ENCODE results near the gene SOX18. TPM values are rescaled to one million over a fixed set of nuclear protein-coding genes. Genes with fewer than 3 reads are reported as not detected.
A peak's percentile ranks its signal among the peaks of the same experiment; 100 is the strongest.
"Not testable (repeated sequence)": the region's sequence is repeated elsewhere in the genome, so short reads cannot be mapped to it uniquely, and the experiment has no call there.

Gene SOX18
- total RNA-seq = 0.54 TPM

DNA sequence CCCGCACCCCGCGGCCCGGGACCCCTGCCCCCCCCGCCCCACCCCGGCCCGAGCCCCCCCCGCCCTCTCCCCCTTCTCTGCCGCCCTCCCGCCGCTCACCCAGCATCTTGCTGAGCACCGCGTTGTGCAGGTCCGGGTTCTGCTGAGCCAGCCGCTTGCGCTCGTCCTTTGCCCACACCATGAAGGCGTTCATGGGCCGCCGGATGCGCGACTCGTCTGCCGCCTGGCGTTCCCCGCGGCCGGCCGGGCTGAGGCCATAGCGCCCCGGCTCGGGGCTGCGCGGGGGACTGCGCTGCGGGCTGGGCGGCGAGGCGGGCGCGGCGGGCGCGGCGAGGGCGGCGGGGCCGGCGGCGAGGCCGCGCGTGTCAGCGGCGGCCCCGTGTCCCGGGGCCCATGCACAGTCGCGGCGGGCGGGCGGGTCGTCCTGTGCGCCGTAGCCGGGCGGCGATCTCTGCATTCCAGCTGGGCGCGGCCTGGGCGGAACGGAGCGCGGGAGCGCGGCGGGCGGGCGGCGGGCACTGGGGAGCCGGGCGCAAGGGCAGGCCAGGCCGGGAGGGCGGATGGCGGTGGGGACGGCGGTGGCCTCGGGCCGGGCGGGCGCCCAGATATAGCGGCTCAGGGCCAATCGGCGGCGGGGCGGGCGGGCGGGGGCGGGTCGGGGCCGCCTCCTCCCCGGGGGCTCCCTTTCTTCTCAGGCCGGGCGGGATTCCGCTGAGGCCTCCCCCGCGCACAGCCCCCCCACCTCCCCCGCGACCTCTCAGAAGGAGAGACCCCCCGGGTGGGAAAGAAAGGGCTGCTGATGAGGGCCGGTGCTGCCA, at the start of gene SOX18:
Gene SOX18, minus strand, starts transcription at position 580 of the 818 bp plus-strand sequence. Its CDS starts 123 bp downstream, at position 457.
- DNase-seq (ENCODE audit: low read depth in 2 of 3, low spot score in 2 of 3) = no peak

DNA sequence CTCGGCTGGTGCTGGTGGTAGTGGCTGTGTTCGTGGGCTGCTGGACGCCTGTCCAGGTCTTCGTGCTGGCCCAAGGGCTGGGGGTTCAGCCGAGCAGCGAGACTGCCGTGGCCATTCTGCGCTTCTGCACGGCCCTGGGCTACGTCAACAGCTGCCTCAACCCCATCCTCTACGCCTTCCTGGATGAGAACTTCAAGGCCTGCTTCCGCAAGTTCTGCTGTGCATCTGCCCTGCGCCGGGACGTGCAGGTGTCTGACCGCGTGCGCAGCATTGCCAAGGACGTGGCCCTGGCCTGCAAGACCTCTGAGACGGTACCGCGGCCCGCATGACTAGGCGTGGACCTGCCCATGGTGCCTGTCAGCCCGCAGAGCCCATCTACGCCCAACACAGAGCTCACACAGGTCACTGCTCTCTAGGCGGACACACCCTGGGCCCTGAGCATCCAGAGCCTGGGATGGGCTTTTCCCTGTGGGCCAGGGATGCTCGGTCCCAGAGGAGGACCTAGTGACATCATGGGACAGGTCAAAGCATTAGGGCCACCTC, 49.1 kb upstream of the SOX18 start:
- no peak for DNase-seq (ENCODE audit: low read depth in 2 of 3, low spot score in 2 of 3)

DNA sequence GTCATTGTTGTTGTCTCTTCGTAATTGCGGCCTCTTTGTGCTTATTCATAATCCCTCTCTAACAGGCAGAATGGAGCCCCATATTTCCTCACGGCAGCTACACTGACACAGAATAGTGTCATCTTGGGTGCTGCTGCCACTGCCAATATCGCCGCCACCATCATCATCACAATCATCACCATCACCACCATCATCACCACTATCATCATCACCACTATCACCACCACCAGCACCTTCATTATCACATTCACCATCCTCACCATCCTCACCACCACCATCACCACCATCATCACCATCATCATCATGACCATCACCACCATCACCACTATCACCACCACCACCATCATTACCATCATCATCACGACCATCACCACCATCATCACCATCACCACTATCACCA, 47.1 kb upstream of the SOX18 start:
- no peak for DNase-seq (ENCODE audit: low read depth in 2 of 3, low spot score in 2 of 3)

DNA sequence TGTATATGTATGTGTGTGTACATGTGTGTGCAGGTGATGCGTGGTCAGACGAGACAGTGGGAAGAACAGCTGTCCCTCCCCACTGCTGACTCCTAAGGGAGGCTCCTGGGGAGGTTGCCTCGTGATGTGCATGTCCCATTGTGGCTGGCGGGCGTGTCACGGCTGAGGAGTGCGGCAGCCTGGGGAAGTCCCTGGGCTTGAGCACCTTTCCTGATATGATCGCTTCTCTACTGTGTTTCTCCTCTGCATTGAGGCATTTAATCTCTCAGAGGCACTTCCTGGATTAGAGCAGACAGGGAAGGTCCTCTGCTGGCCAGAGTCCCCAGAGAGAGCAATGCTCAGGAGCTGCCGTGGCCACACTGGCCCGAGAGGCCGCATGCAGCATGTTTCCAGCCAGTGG, 46.5 kb upstream of the SOX18 start:
- DNase-seq (ENCODE audit: low read depth in 2 of 3, low spot score in 2 of 3) = no peak

DNA sequence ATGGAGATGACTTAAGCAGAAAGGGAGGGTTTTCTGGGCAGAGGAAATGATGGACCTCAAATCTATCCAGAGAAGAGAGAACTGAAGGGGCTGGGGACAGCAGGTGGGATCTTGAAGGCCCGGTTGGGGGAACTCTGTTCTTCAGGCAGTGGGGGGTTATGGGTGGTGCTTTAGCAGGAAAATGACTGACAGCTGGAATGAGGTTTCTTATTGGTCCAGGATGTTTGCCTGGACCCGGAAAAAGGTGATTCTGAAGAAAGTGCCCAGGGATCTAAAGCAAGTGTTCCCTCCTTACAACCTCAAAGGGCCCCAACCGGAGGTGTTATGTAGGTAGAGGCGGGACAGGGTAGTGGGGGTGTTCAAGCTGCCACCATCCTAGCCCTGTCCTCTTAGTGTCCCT, 46.0 kb upstream of the SOX18 start:
- no peak for DNase-seq (ENCODE audit: low read depth in 2 of 3, low spot score in 2 of 3)

GRCh38 chr20:64093013-64093503, 43.6 kb upstream of the SOX18 start:
- DNase-seq (ENCODE audit: low read depth in 2 of 3, low spot score in 2 of 3) = no peak

DNA sequence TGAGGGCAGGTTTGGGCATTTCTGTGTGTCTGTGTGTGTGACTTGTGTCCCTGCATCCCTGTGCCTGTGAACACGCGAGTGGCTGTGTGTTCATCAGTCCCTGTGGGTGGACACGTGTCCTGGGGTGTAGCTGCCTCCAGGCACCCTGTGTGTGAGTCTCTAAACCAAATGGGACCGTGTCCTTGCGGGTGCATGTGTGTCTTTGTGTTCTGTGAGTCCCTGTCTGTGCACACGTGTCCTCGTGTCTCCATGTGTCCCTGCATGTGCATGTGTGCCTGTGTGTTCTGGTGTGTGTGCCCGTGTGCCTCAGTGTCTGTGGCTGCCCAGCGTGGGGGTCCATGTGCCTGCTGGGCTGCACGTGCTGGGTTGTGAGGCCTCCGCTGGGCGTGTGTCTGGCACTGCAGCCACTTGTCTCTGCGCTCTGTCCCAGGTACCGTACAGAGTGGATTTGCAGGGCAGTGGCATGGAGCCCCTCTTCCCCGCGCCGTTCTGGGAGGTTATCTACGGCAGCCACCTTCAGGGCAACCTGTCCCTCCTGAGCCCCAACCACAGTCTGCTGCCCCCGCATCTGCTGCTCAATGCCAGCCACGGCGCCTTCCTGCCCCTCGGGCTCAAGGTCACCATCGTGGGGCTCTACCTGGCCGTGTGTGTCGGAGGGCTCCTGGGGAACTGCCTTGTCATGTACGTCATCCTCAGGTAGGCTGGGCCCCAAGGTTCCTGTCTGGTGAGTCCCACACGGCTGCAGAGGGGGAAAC, 43.0 kb upstream of the SOX18 start:
- no peak for DNase-seq (ENCODE audit: low read depth in 2 of 3, low spot score in 2 of 3)

- no peak for DNase-seq (ENCODE audit: low read depth in 2 of 3, low spot score in 2 of 3)
Observed at GRCh38 chr20:64091770-64092169, 42.3 kb upstream of the SOX18 start.

- DNase-seq (ENCODE audit: low read depth in 2 of 3, low spot score in 2 of 3) = no peak
Observed at GRCh38 chr20:64091340-64091739, 41.9 kb upstream of the SOX18 start.

DNA sequence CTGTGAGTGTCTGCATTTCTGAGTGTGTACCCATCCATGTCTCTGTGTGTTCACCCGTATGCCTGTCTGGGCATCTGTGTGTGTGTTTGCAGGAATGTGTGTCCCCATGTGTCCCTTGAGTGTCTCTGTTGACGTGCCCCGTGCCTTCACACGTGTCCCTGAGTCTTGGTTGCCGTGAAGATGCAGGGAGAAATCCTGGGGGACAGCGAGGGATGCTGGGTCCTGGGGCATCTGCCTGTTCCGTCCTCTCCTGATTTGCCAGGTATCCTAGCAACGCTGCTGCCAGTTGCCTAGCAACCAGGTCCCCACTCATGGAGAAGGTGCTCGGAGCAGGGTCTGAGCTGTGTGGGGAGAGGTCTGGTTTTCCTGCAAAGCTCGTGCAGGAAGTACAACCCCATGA, 40.7 kb upstream of the SOX18 start:
- no peak for DNase-seq (ENCODE audit: low read depth in 2 of 3, low spot score in 2 of 3)

DNA sequence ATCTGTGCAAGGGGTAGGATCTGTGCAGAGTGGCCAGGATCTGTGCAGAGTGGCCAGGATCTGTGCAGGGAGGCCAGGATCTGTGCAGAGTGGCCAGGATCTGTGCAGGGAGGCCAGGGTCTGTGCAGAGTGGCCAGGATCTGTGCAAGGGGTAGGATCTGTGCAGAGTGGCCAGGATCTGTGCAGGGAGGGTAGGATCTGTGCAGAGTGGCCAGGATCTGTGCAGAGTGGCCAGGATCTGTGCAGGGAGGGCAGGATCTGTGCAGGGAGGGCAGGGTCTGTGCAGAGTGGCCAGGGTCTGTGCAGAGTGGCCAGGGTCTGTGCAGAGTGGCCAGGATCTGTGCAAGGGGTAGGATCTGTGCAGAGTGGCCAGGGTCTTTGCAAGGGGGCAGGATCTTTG, 39.1 kb upstream of the SOX18 start:
- not testable (repeated sequence) for DNase-seq (ENCODE audit: low read depth in 2 of 3, low spot score in 2 of 3)

DNA sequence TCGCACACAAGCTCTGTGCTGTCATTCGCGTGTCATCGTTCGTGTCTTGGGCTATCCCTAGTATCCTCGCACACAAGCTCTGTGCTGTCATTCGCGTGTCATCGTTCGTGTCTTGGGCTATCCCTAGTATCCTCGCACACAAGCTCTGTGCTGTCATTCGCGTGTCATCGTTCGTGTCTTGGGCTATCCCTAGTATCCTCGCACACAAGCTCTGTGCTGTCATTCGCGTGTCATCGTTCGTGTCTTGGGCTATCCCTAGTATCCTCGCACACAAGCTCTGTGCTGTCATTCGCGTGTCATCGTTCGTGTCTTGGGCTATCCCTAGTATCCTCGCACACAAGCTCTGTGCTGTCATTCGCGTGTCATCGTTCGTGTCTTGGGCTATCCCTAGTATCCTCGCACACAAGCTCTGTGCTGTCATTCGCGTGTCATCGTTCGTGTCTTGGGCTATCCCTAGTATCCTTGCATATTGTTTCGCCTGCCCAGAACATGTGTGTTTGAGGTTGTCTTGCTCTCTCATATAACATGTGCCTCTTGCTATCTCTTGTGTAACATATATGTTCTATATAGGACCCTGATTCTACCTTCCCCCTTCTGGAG, 37.9 kb upstream of the SOX18 start:
- DNase-seq (ENCODE audit: low read depth in 2 of 3, low spot score in 2 of 3) = not testable (repeated sequence)

DNA sequence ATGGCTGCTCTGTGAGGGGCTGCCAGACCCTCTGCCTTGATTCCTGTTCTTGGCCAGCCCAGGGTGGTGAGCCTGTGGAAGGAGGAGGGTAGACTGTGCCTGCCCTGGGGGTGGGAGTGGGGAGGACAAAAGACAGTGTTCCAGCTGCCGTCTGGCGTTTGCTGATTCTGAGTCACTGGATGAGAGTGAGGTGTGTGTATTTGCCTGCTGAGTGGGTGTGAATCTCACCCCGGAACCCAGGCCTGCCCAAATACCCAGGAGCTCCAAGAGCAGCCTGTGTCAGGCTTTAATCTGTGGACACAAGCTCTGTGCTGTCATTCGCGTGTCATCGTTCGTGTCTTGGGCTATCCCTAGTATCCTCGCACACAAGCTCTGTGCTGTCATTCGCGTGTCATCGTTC, 37.4 kb upstream of the SOX18 start:
- DNase-seq (ENCODE audit: low read depth in 2 of 3, low spot score in 2 of 3) = no peak

DNA sequence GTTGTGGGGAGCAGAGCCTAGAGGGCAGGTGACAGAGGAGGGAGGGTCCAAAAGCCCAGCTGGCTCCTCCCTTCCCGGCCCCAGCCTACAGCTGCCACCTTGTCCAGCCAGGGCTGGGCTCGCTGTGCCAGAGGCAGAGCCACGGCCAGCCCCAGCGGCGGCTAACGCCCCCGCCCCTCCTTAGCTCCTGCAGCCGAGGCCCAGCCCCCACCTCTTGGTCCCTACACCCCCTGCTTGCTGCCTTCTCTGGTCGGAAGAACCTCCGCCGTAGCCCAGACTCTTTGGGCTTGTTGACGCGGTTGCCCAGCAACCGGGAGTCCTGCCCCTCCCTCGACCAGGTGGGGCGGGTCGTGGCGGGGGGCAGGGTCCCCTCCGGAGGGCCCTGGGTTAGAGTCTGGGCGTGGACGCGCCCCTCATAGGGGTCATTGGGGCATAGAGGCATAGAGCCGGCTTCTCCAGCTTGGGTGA, 35.3 kb upstream of the SOX18 start:
- DNase-seq (ENCODE audit: low read depth in 2 of 3, low spot score in 2 of 3) = peak in 2 of 3 donors; percentile 38 to 54

GRCh38 chr20:64083804-64084684, 34.6 kb upstream of the SOX18 start, which contains the start of gene LKAAEAR1:
Gene LKAAEAR1 (minus strand): TSS chr20:64084398. CDS start chr20:64084219, 179 bp downstream.
- peak in 2 of 3 donors; percentile 31 to 35 for DNase-seq (ENCODE audit: low read depth in 2 of 3, low spot score in 2 of 3)

DNA sequence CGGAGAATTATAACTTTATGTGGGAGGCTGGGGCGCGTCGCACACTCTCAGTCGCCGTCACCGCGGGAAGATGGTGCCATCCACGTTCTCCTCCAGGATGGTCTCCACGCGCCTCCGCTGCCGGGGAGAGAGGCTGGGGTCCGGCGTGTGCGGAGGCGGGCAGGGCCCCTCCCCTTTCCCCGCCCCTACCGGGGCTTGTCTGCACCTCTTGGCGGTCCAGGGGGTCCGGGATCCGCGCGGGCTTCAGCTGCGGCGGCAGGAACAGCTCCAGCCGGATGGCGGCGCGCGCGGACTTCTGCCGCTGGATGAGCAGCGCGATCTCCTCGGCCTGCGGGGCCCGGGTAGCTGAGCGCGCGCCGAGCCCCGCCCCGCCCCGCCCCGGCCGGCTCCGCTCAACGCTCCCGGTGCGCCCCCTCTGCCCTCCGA, 34.0 kb upstream of the SOX18 start:
- peak in 2 of 3 donors; percentile 75 to 85 for DNase-seq (ENCODE audit: low read depth in 2 of 3, low spot score in 2 of 3)

DNA sequence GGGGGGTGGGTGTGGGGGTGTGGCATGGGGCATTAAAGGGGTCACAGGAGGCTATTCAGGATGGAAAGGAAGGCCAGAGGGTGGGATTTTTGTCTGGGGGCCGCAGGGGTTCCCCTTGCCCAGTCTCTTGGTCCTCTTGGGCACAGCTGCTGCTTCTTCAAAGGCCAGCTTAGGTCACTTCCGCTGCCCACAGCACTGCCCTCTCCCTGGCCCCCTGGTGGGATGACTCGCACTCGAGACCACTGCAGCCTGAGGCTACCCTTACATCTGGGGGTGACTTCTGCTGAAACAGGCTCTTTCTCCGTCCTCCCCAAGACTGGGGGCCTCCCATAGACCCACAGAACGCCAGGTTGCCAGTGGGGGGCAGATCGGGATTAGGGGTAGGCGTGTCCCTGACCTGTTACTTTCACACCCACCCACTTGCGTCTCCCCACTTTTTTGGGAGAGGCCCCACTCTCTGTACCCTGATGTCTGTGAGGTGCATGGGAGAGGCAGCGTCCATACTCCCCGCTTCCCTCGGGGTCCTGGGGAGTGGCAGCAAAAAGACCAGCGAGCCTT, 33.5 kb upstream of the SOX18 start:
- DNase-seq (ENCODE audit: low read depth in 2 of 3, low spot score in 2 of 3) = no peak

DNA sequence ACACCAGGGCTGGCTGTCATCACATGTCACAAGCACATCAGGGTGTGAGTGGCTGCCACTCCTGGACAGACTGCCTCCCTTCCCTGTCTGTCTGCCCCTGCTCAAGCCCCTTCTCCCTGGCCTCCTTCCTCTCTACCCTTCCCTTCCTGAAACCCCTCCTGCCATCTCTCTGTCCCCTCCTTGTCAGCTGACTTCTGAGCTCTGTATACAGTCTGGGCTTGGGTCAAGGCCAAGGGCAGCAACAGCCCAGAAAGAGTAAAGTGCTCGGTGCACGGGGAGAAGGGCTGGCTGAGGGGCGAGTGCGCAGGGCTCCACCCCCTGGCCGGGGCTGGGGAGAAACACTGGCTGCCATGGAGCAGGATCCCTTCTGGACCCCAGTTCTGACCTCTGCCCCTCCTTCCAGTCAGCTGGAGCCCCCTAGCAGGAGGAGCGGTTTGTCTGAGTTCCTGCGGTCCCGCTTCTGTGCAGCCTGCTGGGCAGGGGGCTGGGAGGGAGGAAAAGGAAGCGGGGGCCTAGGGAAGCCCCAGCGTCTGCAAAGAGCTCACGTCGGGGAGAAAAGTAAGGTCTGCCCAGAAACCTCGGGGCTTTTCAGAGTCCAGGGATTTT, 32.8 kb upstream of the SOX18 start:
- DNase-seq (ENCODE audit: low read depth in 2 of 3, low spot score in 2 of 3) = peak in 2 of 3 donors; percentile 35 to 40

DNA sequence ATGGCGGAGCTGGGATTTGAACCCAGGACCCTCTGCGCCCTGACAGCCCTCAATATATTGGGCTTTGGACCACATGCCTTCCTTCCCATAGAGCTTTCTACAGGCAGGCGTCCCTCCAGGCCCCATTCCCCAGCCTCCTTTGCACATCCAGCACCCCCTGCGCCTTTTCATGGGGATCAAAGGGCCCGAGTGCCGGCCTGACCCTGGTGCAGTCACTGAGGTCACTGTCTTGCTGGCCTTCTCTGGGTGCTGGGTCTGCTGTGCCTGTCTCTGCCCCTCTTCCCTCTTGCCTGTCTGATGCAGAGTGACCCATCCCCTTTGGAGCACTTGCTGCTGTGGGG, 32.2 kb upstream of the SOX18 start:
- no peak for DNase-seq (ENCODE audit: low read depth in 2 of 3, low spot score in 2 of 3)
